NCI-H1092 treated with DMSO at 0.1 percent for 48 hours (cell line): Measurements from ENCODE around the gene B3GNT3.

ENCODE experiments used
- DNase-seq: peaks from one replicate; lab custom pipeline; 2025; lab: John Stamatoyannopoulos, UW

Gene B3GNT3

GRCh38 chr19:17834350-17835181, 39.6 kb downstream of the B3GNT3 start:
- no peak for DNase-seq

DNA sequence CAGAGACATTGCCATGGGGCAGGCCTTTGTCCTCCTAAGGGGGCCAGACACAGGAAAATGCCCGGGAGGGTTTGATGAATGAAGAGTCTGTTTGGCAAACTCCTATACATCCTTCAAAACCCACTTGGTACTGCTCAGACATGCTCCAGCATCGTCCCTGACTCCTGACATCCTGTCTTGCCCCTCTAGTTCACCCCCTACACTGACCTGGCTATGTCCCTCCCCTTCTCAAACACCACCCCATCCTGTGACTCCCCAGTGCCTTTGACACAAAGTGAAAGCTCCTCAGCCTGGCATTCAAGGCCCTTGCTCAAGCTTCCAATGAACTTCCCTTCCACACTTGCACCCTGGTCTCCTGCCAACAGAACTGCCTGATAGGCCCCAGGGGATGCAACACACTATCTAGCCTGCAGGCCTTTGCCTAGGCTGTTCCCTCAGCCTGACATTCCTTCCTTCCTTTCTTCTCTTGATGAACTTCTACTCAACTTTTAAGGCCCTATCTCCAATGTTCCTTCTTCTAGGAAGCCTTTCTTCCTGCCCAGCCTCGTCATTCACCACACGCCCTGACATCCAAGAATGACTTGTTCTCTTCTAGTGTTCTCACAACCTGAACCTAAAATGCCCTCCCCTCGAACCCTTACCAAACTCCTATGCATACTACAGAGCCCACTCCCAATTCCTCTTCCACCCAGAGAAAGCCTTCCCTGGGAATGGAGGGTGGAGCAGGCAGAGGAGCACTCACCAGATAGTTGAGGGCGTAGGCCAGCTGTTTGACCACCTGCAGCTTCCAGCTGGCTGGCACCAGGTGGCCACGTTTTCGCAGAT, 40.5 kb downstream of the B3GNT3 start:
- no peak for DNase-seq

- no peak for DNase-seq
Observed at GRCh38 chr19:17836530-17836929, 41.6 kb downstream of the B3GNT3 start.

DNA sequence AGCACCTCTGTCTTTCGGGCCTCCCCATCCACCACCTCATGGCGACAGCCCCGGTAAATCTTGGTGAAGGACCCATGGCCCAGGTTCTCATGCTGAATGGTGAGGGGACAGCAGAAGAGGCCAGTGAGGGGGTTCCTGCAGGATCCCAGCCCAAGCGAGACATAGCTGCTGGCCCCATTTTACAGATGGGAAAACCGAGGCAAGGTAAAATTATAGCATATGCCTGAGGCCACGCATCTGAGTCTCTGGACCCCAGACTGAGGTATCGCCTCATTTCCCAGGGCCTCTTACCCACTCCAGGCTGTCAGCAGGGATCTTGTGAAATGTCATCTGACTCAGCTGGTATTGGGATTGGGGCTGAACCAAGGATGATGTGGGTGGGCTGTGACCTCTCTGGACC, 43.0 kb downstream of the B3GNT3 start:
- no peak for DNase-seq

DNA sequence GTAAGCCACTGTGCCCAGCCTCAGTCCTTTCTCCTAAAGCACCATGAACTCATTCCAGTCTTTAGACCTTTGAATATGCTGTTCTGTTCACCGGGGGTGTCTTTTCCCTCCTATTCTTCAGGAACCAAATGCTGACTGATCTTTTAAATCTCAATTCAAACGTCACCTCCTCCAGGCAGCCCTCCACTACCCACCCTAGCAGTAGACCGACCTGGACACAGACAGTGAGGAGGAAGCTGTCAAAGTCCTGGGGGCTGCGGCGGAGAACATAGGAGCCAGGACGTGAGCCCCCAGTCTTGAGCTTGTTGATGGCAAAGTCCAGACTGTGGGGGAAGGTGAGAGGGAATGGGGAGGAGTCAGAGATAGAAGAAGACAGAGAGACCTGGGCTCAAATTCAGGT, 45.1 kb downstream of the B3GNT3 start:
- DNase-seq = no peak

DNA sequence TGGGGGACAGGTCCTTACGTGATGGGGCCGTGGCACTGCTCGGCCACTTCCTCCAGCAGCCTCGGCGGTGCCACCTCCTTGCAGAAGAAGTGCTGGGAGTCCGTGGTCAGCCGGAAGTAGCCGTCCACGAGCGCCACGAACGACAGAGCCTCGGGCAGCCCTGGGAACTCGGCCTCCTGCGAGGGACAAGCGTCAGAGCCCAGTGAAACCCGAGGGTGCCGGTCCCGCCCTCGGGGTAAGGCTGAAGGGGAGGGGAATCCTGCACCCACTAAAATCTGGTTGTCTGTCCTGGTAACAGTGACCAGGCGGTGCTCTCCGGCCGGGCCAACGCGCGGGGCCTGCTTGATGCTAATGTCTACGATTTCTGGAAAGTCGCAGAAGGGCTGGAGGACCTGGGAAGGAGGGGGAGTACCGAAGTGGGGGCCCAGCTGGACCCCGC, 46.5 kb downstream of the B3GNT3 start:
- no peak for DNase-seq

DNA sequence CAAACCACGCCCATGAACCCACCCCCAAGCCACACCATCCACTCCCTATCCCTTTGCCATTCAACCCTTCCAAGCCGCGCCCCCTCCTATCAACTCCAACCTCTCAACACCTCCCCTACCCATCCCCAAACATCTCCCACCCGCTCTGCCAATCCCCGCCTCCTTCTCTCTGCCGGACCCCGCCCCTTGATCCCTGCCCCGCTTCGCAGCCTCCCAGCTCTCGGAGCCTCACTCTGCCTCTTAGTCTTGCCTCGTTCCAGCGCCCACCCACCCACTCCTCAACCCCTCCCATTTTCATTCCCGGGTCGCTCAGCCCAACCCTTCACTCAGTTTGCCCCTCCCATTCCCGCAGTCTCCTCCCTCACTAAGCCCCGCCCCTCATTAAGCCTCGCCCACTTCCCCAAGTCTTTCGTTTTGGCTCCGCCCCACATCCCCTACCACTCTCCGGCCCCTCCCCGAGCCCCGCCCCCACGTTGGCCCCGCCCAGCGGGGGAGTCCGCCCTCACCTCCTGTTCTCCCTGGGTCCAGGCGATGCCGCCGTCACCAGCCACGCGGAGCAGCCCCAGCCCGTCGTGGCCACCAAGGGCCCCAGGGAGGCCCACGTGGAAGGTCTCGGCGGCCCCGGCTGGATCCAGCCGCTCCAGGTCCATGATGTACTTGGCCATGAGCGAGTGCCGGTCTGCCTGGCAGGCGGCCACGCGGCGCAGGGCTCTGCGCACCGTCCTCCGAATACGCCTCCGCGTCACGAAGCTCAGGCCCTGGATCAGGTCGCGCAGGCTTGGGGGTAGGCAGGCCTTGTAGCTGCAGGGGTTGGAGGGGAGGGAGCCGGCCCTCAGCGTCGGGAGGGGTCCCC, 47.1 kb downstream of the B3GNT3 start:
- DNase-seq = peak; percentile 59

- no peak for DNase-seq
Observed at GRCh38 chr19:17842663-17843291, 47.8 kb downstream of the B3GNT3 start.

DNA sequence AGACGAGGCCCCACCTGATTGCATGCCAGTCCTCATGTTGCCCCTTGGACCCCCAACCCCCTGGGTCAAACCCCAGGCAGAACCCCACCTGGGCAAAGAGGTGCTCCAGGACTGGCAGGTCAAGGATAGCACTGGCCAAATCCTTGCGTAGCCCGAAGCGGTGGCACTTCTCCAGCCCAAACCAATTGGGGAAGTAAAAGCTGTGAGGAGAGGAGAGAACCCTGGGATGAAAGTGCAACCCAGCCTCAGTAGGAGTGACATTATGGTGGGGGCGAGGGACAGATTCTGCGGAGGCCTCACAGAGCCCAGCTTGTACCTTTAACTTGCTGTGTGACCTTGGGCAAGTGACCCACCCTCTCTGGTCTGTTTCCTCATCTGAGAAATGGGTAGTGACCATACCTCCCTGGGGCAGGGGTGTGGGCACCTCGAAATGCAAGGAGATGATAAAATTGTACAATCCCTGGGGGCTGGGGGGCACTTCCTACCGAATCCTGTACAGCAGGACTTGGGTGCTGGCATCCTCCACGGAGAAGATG, 48.4 kb downstream of the B3GNT3 start:
- no peak for DNase-seq

- no peak for DNase-seq
Observed at GRCh38 chr19:17843908-17844490, 49.1 kb downstream of the B3GNT3 start.

GRCh38 chr19:17846146-17846545, 51.2 kb downstream of the B3GNT3 start:
- DNase-seq = no peak

GRCh38 chr19:17847538-17848366, 52.8 kb downstream of the B3GNT3 start, which contains the start of gene JAK3:
Gene JAK3, minus strand, starts transcription at chr19:17847982. Its CDS starts 3,565 bp downstream, at chr19:17844417.
- DNase-seq = peak; percentile 12

DNA sequence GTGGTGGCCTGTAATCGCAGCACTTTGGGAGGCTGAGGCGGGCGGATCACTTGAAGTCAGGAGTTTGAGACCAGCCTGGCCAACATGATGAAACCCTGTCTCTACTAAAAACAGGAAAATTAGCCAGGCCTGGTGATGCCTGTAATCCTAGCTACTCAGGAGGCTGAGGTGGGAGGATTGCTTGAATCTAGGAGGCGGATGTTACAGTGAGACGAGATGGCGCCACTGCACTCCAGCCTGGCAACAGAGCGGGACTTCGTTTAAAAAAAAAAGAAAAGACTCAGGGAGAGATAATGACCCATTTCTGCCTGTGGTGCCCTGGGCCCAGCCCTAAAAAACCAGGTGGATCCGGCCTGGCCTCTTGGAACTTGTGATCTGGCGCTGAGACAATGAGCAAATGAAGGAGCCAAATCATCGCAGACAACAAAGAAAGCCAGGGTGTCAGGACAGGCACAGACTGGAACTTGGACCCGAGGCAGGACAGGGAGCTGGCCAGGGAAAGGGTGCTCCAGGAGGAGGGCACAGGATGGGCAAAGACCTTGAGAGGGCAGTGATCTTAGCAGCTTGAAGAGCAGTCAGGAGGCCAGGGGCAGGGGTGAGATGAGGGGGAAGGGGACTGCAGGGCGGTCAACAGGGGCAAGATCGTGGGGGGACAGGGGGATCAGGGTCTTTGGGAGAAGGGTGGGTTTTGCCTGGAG, 53.8 kb downstream of the B3GNT3 start:
- no peak for DNase-seq

GRCh38 chr19:17854061-17854460, 59.1 kb downstream of the B3GNT3 start:
- no peak for DNase-seq

- DNase-seq = peak; percentile 54
Observed at GRCh38 chr19:17855280-17856152, 60.6 kb downstream of the B3GNT3 start.

GRCh38 chr19:17859533-17860330, 64.8 kb downstream of the B3GNT3 start, which contains the start of gene RPL18A:
Gene RPL18A, plus strand, starts transcription at chr19:17859910. Its CDS starts 47 bp downstream, at chr19:17859957.
- DNase-seq = peak; percentile 99

DNA sequence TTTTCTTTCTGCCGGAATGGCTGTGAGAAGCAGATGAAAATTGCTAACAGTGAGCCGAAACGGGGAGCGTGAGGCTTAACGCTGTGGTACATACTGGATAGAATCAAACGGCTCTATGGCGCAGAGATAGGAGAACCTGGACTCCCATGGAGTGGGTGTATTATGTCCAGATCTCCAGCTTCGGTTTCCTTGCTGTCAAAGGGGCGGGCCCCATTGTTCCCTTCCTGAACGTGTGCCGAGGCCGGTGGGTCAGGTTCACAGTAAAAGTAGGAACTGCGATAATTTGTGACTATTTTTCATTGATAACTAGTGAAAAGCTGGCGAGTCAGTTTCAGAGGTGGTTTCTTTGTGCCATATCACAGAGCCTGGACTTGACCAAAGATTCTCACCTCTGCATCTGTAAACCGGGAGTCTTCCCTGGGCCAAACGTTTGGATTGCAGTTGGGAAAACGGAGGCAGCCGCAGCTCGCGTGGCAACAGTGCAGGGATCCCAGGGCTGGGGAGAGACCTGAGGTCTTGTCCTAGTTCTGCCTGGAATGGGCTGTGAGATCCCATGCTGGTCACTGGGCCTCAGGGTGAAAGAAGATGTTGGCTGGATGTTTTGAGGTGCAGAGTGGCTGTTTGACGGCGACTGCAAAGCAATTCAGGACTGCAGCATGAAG, 65.5 kb downstream of the B3GNT3 start:
- DNase-seq = no peak
